H1 (cell line): Measurements from ENCODE around the gene TNS3. TPM values are rescaled to one million over a fixed set of nuclear protein-coding genes. Genes with fewer than 3 reads are reported as not detected.

Experiments used
- CTCF ChIA-PET: fragments of 300-600 bp; sonication (Branson Sonifier 250); formaldehyde crosslinking; loops from one replicate; lab custom pipeline; 2021; ENCODE audit not compliant: partially characterized antibody; lab: Charles Lee
- POLR2A ChIA-PET: fragments of 300-600 bp; sonication (Branson Sonifier 250); formaldehyde crosslinking; loops from one replicate; lab custom pipeline; 2021; ENCODE audit warnings: inconsistent platforms; ENCODE audit not compliant: partially characterized antibody; lab: Charles Lee
- DNase-seq, 2 experiments: peaks; one replicate each; pipeline versions ENCODE4 v3.0.0 to v3.0.0-alpha.2; 2010 to 2022; ENCODE audit warnings: low spot score in 2 of 2, low read depth in 1 of 2, mixed read lengths in 1 of 2
- FAIRE-seq: peaks from 2 replicates; lab custom pipeline; 2011; peaks lifted over from hg19 to GRCh38; lab: Jason Lieb, UNC
- H2AFZ ChIP-seq: 2 replicates; pipeline ENCODE4 v1.8.1; 2012; ENCODE audit warnings: low read length, inconsistent platforms
- H2AK5ac ChIP-seq: 2 replicates; pipeline ENCODE4 v1.6.1; 2013; ENCODE audit warnings: low read depth, low read length
- H2BK120ac ChIP-seq: replicated peaks from 2 replicates; pipeline ENCODE3; 2013; ENCODE audit warnings: low read depth, low read length, inconsistent platforms
- H2BK12ac ChIP-seq: 2 replicates; pipeline ENCODE4 v1.6.1; 2013; ENCODE audit warnings: low read depth, low read length
- H2BK15ac ChIP-seq: 2 replicates; pipeline ENCODE4 v1.6.1; 2013; ENCODE audit warnings: low read length
- H2BK20ac ChIP-seq: 2 replicates; pipeline ENCODE4 v1.6.1; 2013; ENCODE audit warnings: low read length
- H2BK5ac ChIP-seq: 2 replicates; pipeline ENCODE4 v1.6.1; 2013; ENCODE audit warnings: low read depth, low read length
- H3K14ac ChIP-seq: 2 replicates; pipeline ENCODE4 v1.6.1; 2013; ENCODE audit warnings: inconsistent platforms; ENCODE audit not compliant: insufficient read length
- H3K18ac ChIP-seq: 2 replicates; pipeline ENCODE4 v1.6.1; 2013; ENCODE audit warnings: low read length; ENCODE audit errors: extremely low read depth
- H3K23ac ChIP-seq: 2 replicates; pipeline ENCODE4 v1.6.1; 2013; ENCODE audit warnings: inconsistent platforms; ENCODE audit not compliant: insufficient read length
- H3K23me2 ChIP-seq: 2 replicates; pipeline ENCODE4 v1.6.1; 2013; ENCODE audit warnings: low read depth, low read length
- H3K27ac ChIP-seq: 2 replicates; pipeline ENCODE4 v1.6.1; 2011; ENCODE audit warnings: low read depth, low read length, inconsistent platforms
- H3K27me3 ChIP-seq, 4 experiments: replicated peaks in 1 of 4; 1 replicate in 1 of 4; 2 replicates in 3 of 4; pipeline versions ENCODE4 v1.6.1 to v1.8.1; 2011 to 2013; ENCODE audit warnings: low read length in 3 of 4, mild to moderate bottlenecking in 3 of 4, inconsistent platforms in 2 of 4, mixed read lengths in 2 of 4, moderate library complexity in 1 of 4; ENCODE audit not compliant: control insufficient read depth in 3 of 4, insufficient read depth in 3 of 4; ENCODE audit errors: extremely low read depth in 1 of 4
- H3K36me3 ChIP-seq, 4 experiments: 2 replicates each; pipeline versions ENCODE4 v1.6.1 to v1.8.1; 2011 to 2013; ENCODE audit warnings: mild to moderate bottlenecking in 4 of 4, low read length in 3 of 4, moderate library complexity in 2 of 4, control low read depth in 1 of 4, inconsistent platforms in 1 of 4; ENCODE audit not compliant: insufficient read depth in 4 of 4, control insufficient read depth in 2 of 4
- H3K4ac ChIP-seq: replicated peaks from 2 replicates; pipeline ENCODE3; 2013; ENCODE audit warnings: low read length, low read depth, mixed read lengths, inconsistent platforms; ENCODE audit not compliant: insufficient read length
- H3K4me1 ChIP-seq, 4 experiments: replicated peaks in 1 of 4; 1 replicate in 1 of 4; 2 replicates in 3 of 4; pipeline versions ENCODE4 v1.6.1 to v1.8.1; 2011 to 2013; ENCODE audit warnings: low read length in 3 of 4, inconsistent platforms in 2 of 4, mixed read lengths in 1 of 4; ENCODE audit not compliant: insufficient read depth in 4 of 4, control insufficient read depth in 3 of 4
- H3K4me2 ChIP-seq, 2 experiments: 2 replicates each; pipeline versions ENCODE4 v1.6.1 to v1.8.1; 2011 to 2013; ENCODE audit warnings: low read depth in 2 of 2, low read length in 2 of 2, control low read depth in 1 of 2, inconsistent platforms in 1 of 2, mild to moderate bottlenecking in 1 of 2; ENCODE audit not compliant: insufficient read depth in 1 of 2
- H3K4me3 ChIP-seq, 4 experiments: fragments of 200-600, 300-600 bp in 1 of 4; sonication (generic), shearing (Covaris generic), sonication (Bioruptor Twin) in 1 of 4; 2 replicates each; pipeline versions ENCODE4 v1.5.1 to v1.8.1; 2011 to 2016; ENCODE audit warnings: low read length in 4 of 4, low read depth in 3 of 4, control low read depth in 2 of 4, inconsistent platforms in 2 of 4, mild to moderate bottlenecking in 2 of 4, mixed read lengths in 1 of 4, moderate library complexity in 1 of 4; ENCODE audit not compliant: insufficient read depth in 2 of 4; ENCODE audit errors: extremely low read depth in 1 of 4
- H3K56ac ChIP-seq: replicated peaks from 2 replicates; pipeline ENCODE3; 2013; ENCODE audit warnings: low read depth, mild to moderate bottlenecking, mixed read lengths, low read length, inconsistent platforms; ENCODE audit not compliant: insufficient read length
- H3K79me1 ChIP-seq: 2 replicates; pipeline ENCODE4 v1.6.1; 2013; ENCODE audit warnings: low read depth, low read length, control low read depth
- H3K79me2 ChIP-seq, 2 experiments: 2 replicates each; pipeline versions ENCODE4 v1.6.1 to v1.8.1; 2012 to 2013; ENCODE audit warnings: low read length in 2 of 2, mild to moderate bottlenecking in 2 of 2, inconsistent platforms in 1 of 2; ENCODE audit not compliant: insufficient read depth in 2 of 2, control insufficient read depth in 1 of 2
- H3K9ac ChIP-seq, 4 experiments: replicated peaks in 1 of 4; 1 replicate in 1 of 4; 2 replicates in 3 of 4; pipeline versions ENCODE4 v1.6.1 to v1.8.1; 2011 to 2013; ENCODE audit warnings: low read depth in 3 of 4, low read length in 3 of 4, control low read depth in 2 of 4, mild to moderate bottlenecking in 2 of 4, moderate library complexity in 2 of 4, inconsistent platforms in 1 of 4; ENCODE audit errors: extremely low read depth in 1 of 4
- H3K9me3 ChIP-seq, 2 experiments: 2 replicates each; pipeline versions ENCODE4 v1.6.1 to v1.8.1; 2012 to 2013; ENCODE audit warnings: mild to moderate bottlenecking in 2 of 2, moderate library complexity in 2 of 2, control low read depth in 1 of 2, inconsistent platforms in 1 of 2, low read depth in 1 of 2, low read length in 1 of 2, mixed read lengths in 1 of 2; ENCODE audit not compliant: insufficient read depth in 2 of 2
- H4K20me1 ChIP-seq, 2 experiments: replicated peaks in 1 of 2; 2 replicates each; pipeline versions ENCODE3 to v1.8.1; 2011 to 2013; ENCODE audit warnings: inconsistent platforms in 2 of 2, low read length in 2 of 2, mild to moderate bottlenecking in 1 of 2; ENCODE audit not compliant: insufficient read depth in 2 of 2, control insufficient read depth in 1 of 2
- H4K5ac ChIP-seq: 2 replicates; pipeline ENCODE4 v1.6.1; 2013; ENCODE audit warnings: low read length, low read depth, mixed read lengths, inconsistent platforms; ENCODE audit not compliant: insufficient read length
- H4K8ac ChIP-seq: 2 replicates; pipeline ENCODE4 v1.8.0; 2013; ENCODE audit warnings: mild to moderate bottlenecking, moderate library complexity, low read length, inconsistent platforms; ENCODE audit not compliant: insufficient read depth; ENCODE audit errors: extremely low read depth
- H4K91ac ChIP-seq: replicated peaks from 2 replicates; pipeline ENCODE3; 2013; ENCODE audit warnings: low read length, mixed read lengths, inconsistent platforms; ENCODE audit not compliant: insufficient read length
- BRCA1 ChIP-seq: IDR thresholded peaks from 2 replicates; pipeline ENCODE4 v1.6.1; 2012; ENCODE audit warnings: low read depth, low read length, improper control_type of control experiment
- MAX ChIP-seq: IDR thresholded peaks from 2 replicates; pipeline ENCODE4 v1.6.1; 2012; ENCODE audit warnings: inconsistent platforms
- RAD21 ChIP-seq, 2 experiments: IDR thresholded peaks in 1 of 2; conservative IDR thresholded peaks in 1 of 2; 2 replicates each; pipeline ENCODE4 v1.6.1; 2011; ENCODE audit warnings: low read depth in 2 of 2, low read length in 2 of 2, improper control_type of control experiment in 1 of 2, inconsistent platforms in 1 of 2, mild to moderate bottlenecking in 1 of 2, moderate library complexity in 1 of 2
- SIN3A ChIP-seq, 2 experiments: IDR thresholded peaks in 1 of 2; conservative IDR thresholded peaks in 1 of 2; 2 replicates each; pipeline ENCODE4 v1.6.1; 2011 to 2012; ENCODE audit warnings: low read length in 2 of 2, improper control_type of control experiment in 1 of 2, low read depth in 1 of 2, mild to moderate bottlenecking in 1 of 2
- SP4 ChIP-seq: IDR thresholded peaks from 2 replicates; pipeline ENCODE4 v1.6.1; 2012; ENCODE audit warnings: low read length, inconsistent platforms
- SUZ12 ChIP-seq: fragments of 200-600 bp; sonication (generic); IDR thresholded peaks from 2 replicates; pipeline ENCODE4 v1.6.1; 2012; ENCODE audit warnings: mild to moderate bottlenecking, inconsistent platforms, low read length, moderate library complexity, mixed read lengths
- TAF7 ChIP-seq: optimal IDR thresholded peaks from 2 replicates; pipeline ENCODE3; 2011; ENCODE audit warnings: low read depth, mild to moderate bottlenecking, inconsistent platforms, low read length, moderate library complexity, borderline replicate concordance
- USF2 ChIP-seq: IDR thresholded peaks from 2 replicates; pipeline ENCODE4 v1.6.1; 2011; ENCODE audit warnings: low read length, improper control_type of control experiment
- WGBS, 2 experiments: shearing (Covaris generic) in 1 of 2; methylation state at CpG; one replicate each; pipeline versions ENCODE4 v1.1.6 to v1.1.7; 2013 to 2015; ENCODE audit warnings: low lambda C conversion rate in 2 of 2, mixed read lengths in 2 of 2, inconsistent platforms in 1 of 2, low coverage in 1 of 2, missing lambda C conversion rate in 1 of 2; ENCODE audit not compliant: insufficient replicate concordance in 2 of 2, insufficient coverage in 1 of 2, insufficient read length in 1 of 2; ENCODE audit errors: extremely low coverage in 1 of 2, missing lambda C conversion rate in 1 of 2; 5-methylcytosine and 5-hydroxymethylcytosine counted together
- polyA plus RNA-seq, 7 experiments: library from polyadenylated mRNA; depleted of rRNA in 3 of 7; stranded (reverse) in 5 of 7; unstranded in 2 of 7; fragments of >200 nt in 5 of 7; fragments of 200-250 nt in 2 of 7; gene quantifications; 1 replicate in 5 of 7; 2 replicates in 1 of 7; 4 replicates in 1 of 7; pipeline versions ENCODE4 v1.2.1 to v1.2.3, GENCODE V29; 2011 to 2013; ENCODE audit warnings: missing spikeins in 2 of 7, mixed read lengths in 2 of 7
- total RNA-seq: library from RNA; stranded (reverse); fragmentation: NEBNext Ultra II Directional; extraction: Animal tissue kit (Norgen Biotek cat#: 25700); gene quantifications from 2 replicates; pipeline ENCODE4 v1.2.1, GENCODE V29; 2021

The TNS3 gene
- total and polyA plus RNA-seq, 2 of the 8 experiments (the other 6 are each of a cell fraction or from before 2014, with no cell fraction given) = 11.9 to 24.2 TPM

- POLR2A ChIA-PET = no interaction called here
- Histone ChIP-seq H3K79me2 (no peaks in the 10 kb centered on the region), H3K56ac (no peak overlapping the region), H2AK5ac (no peak overlapping the region), H3K36me3 (peaks cover 0 to 17% (median 12%) of the 10 kb centered on the region in 4 experiments; a peak in 6 of 8 replicates), H4K5ac (no peak overlapping the region), H3K23ac (no peak overlapping the region), H4K8ac (no peak overlapping the region), H3K4ac (no peak overlapping the region), H4K91ac (no peak overlapping the region), H3K4me1 (peaks cover 0 to 1% (median 0%) of the 10 kb centered on the region in 4 experiments; a peak in 1 of 7 replicates), H3K27me3 (no peaks in the 10 kb centered on the region), H3K14ac (no peak overlapping the region), H2BK5ac (no peak overlapping the region), H3K79me1 (no peaks in the 10 kb centered on the region; the same call in 1 of the 2 replicates), H3K9ac (no peak overlapping the region), H2BK20ac (no peak overlapping the region), H2BK15ac (no peak overlapping the region), H3K23me2 (no peaks in the 10 kb centered on the region), H3K9me3 (no peaks in the 10 kb centered on the region), H2AFZ (no peak overlapping the region), H3K4me3 (no peak overlapping the region), H3K18ac (no peak overlapping the region), H3K4me2 (no peak overlapping the region), H2BK120ac (no peak overlapping the region), H3K27ac (no peak overlapping the region), H2BK12ac (no peak overlapping the region), H4K20me1 (peaks cover 0 to 2% of the 10 kb centered on the region in 2 experiments)
- CTCF ChIA-PET = interaction anchor here (0.6 to 1.6 kb wide), 4 partner anchors 29 to 359 kb away, joined by 3 to 11 read pairs (median 4); no protein-coding TSS in a partner anchor
- WGBS, 2 experiments = 88% methylated on average over 7 of the region's 7 CpGs; no CpG with 5 or more reads in 1 of the 2 experiments
- FAIRE-seq (no peak), DNase-seq (no peak)
- TF ChIP-seq MAX (no peak), SIN3A (conservative IDR thresholded peaks at IDR 0.05 in 1 of 2, IDR thresholded peaks at IDR 0.05 in 1 of 2; ENCODE audit: low read depth in 1 of 2, low read length in 2 of 2) (no peak), SUZ12 (no peak), BRCA1 (no peak), TAF7 (no peak), SP4 (no peak), RAD21 (IDR thresholded peaks at IDR 0.05 in 1 of 2, conservative IDR thresholded peaks at IDR 0.05 in 1 of 2; ENCODE audit: low read depth in 2 of 2, low read length in 2 of 2) (no peak), USF2 (no peak)
These were observed 286.3 kb downstream of the TNS3 start for GRCh38 chr7:47295606-47296005.
